ENCODE results near the gene KLHL29. TPM values are rescaled to one million over a fixed set of nuclear protein-coding genes. Genes with fewer than 3 reads are reported as not detected.

KLHL29 gene
- total RNA-seq, 1 donor from 2014 or later: 3.3 TPM

- peaks cover 7% of the 10 kb centered on the region for H3K27me3 Mint-ChIP-seq (ENCODE audit: insufficient read depth)
- intact Hi-C loops (cut with micrococcal nuclease): no loop called here
- no peak overlapping the region for H3K27ac Mint-ChIP-seq
- H3K4me1 Mint-ChIP-seq (ENCODE audit: low read depth): peaks cover 10% of the 10 kb centered on the region
- peaks cover 2% of the 10 kb centered on the region for H3K36me3 Mint-ChIP-seq (ENCODE audit: low read depth)
- no peaks in the 10 kb centered on the region for H3K9me3 Mint-ChIP-seq
- DNase-seq (ENCODE audit: low spot score): no peak
- H3K4me3 Mint-ChIP-seq: no peak overlapping the region
Observed at GRCh38 chr2:23504591-23504990, 119.6 kb downstream of the KLHL29 start.

- no peaks in the 10 kb centered on the region for H3K36me3 Mint-ChIP-seq (ENCODE audit: low read depth)
- intact Hi-C loops (cut with micrococcal nuclease): no loop called here
- H3K4me1 Mint-ChIP-seq (ENCODE audit: low read depth): peaks cover 10% of the 10 kb centered on the region
- no peak overlapping the region for H3K4me3 Mint-ChIP-seq
- no peak for DNase-seq (ENCODE audit: low spot score)
- H3K9me3 Mint-ChIP-seq: no peaks in the 10 kb centered on the region
- H3K27ac Mint-ChIP-seq: no peak overlapping the region
- H3K27me3 Mint-ChIP-seq (ENCODE audit: insufficient read depth): peaks cover 2% of the 10 kb centered on the region
Observed at GRCh38 chr2:23505218-23505983, 120.4 kb downstream of the KLHL29 start.

GRCh38 chr2:23505984-23506380 is 121.0 kb downstream of the KLHL29 start:
- Mint-ChIP-seq H3K27ac (no peak overlapping the region), H3K4me1 (ENCODE audit: low read depth) (peaks cover 10% of the 10 kb centered on the region), H3K27me3 (ENCODE audit: insufficient read depth) (peaks cover 2% of the 10 kb centered on the region), H3K36me3 (ENCODE audit: low read depth) (no peaks in the 10 kb centered on the region), H3K9me3 (no peaks in the 10 kb centered on the region), H3K4me3 (no peak overlapping the region)
- intact Hi-C loops (cut with micrococcal nuclease): no loop called here
- no peak for DNase-seq (ENCODE audit: low spot score)

GRCh38 chr2:23506531-23507266 is 121.7 kb downstream of the KLHL29 start:
- peaks cover 10% of the 10 kb centered on the region for H3K4me1 Mint-ChIP-seq (ENCODE audit: low read depth)
- H3K9me3 Mint-ChIP-seq: no peaks in the 10 kb centered on the region
- no peak for DNase-seq (ENCODE audit: low spot score)
- peaks cover 5% of the 10 kb centered on the region for H3K27me3 Mint-ChIP-seq (ENCODE audit: insufficient read depth)
- H3K4me3 Mint-ChIP-seq: no peak overlapping the region
- no peaks in the 10 kb centered on the region for H3K36me3 Mint-ChIP-seq (ENCODE audit: low read depth)
- H3K27ac Mint-ChIP-seq: no peak overlapping the region
- intact Hi-C loops (cut with micrococcal nuclease): no loop called here

GRCh38 chr2:23507267-23508065 is 122.5 kb downstream of the KLHL29 start:
- no peak overlapping the region for H3K27ac Mint-ChIP-seq
- no peak overlapping the region for H3K4me3 Mint-ChIP-seq
- H3K36me3 Mint-ChIP-seq (ENCODE audit: low read depth): no peaks in the 10 kb centered on the region
- peaks cover 10% of the 10 kb centered on the region for H3K4me1 Mint-ChIP-seq (ENCODE audit: low read depth)
- DNase-seq (ENCODE audit: low spot score): no peak
- intact Hi-C loops (cut with micrococcal nuclease): no loop called here
- H3K27me3 Mint-ChIP-seq (ENCODE audit: insufficient read depth): peaks cover 8% of the 10 kb centered on the region
- no peaks in the 10 kb centered on the region for H3K9me3 Mint-ChIP-seq

GRCh38 chr2:23508066-23508390 is 123.0 kb downstream of the KLHL29 start:
- Mint-ChIP-seq H3K9me3 (no peaks in the 10 kb centered on the region), H3K4me1 (ENCODE audit: low read depth) (peaks cover 10% of the 10 kb centered on the region), H3K27ac (no peak overlapping the region), H3K4me3 (no peak overlapping the region), H3K27me3 (ENCODE audit: insufficient read depth) (peaks cover 8% of the 10 kb centered on the region), H3K36me3 (ENCODE audit: low read depth) (no peaks in the 10 kb centered on the region)
- intact Hi-C loops (cut with micrococcal nuclease): no loop called here
- no peak for DNase-seq (ENCODE audit: low spot score)

- no peaks in the 10 kb centered on the region for H3K36me3 Mint-ChIP-seq (ENCODE audit: low read depth)
- no peak for DNase-seq (ENCODE audit: low spot score)
- intact Hi-C loops (cut with micrococcal nuclease): no loop called here
- H3K9me3 Mint-ChIP-seq: no peaks in the 10 kb centered on the region
- no peak overlapping the region for H3K4me3 Mint-ChIP-seq
- no peak overlapping the region for H3K27ac Mint-ChIP-seq
- peaks cover 12% of the 10 kb centered on the region for H3K27me3 Mint-ChIP-seq (ENCODE audit: insufficient read depth)
- H3K4me1 Mint-ChIP-seq (ENCODE audit: low read depth): peaks cover 10% of the 10 kb centered on the region
Observed at GRCh38 chr2:23509103-23509502, 124.1 kb downstream of the KLHL29 start.

- intact Hi-C loops (cut with micrococcal nuclease): no loop called here
- Mint-ChIP-seq H3K27ac (no peak overlapping the region), H3K36me3 (ENCODE audit: low read depth) (no peaks in the 10 kb centered on the region), H3K4me1 (ENCODE audit: low read depth) (peaks cover 10% of the 10 kb centered on the region), H3K4me3 (no peak overlapping the region), H3K9me3 (no peaks in the 10 kb centered on the region), H3K27me3 (ENCODE audit: insufficient read depth) (peaks cover 16% of the 10 kb centered on the region)
- DNase-seq (ENCODE audit: low spot score): no peak
Observed at GRCh38 chr2:23509596-23510292, 124.8 kb downstream of the KLHL29 start.

GRCh38 chr2:23510471-23510870 is 125.5 kb downstream of the KLHL29 start:
- no peak for DNase-seq (ENCODE audit: low spot score)
- H3K4me3 Mint-ChIP-seq: no peak overlapping the region
- peaks cover 10% of the 10 kb centered on the region for H3K4me1 Mint-ChIP-seq (ENCODE audit: low read depth)
- no peaks in the 10 kb centered on the region for H3K36me3 Mint-ChIP-seq (ENCODE audit: low read depth)
- peaks cover 23% of the 10 kb centered on the region for H3K27me3 Mint-ChIP-seq (ENCODE audit: insufficient read depth)
- H3K9me3 Mint-ChIP-seq: no peaks in the 10 kb centered on the region
- intact Hi-C loops (cut with micrococcal nuclease): no loop called here
- H3K27ac Mint-ChIP-seq: no peak overlapping the region

GRCh38 chr2:23512778-23513177 is 127.8 kb downstream of the KLHL29 start:
- H3K4me1 Mint-ChIP-seq (ENCODE audit: low read depth): no peaks in the 10 kb centered on the region
- intact Hi-C loops (cut with micrococcal nuclease): no loop called here
- no peak for DNase-seq (ENCODE audit: low spot score)
- H3K27me3 Mint-ChIP-seq (ENCODE audit: insufficient read depth): peaks cover 24% of the 10 kb centered on the region
- no peaks in the 10 kb centered on the region for H3K36me3 Mint-ChIP-seq (ENCODE audit: low read depth)
- no peak overlapping the region for H3K27ac Mint-ChIP-seq
- H3K4me3 Mint-ChIP-seq: no peak overlapping the region
- H3K9me3 Mint-ChIP-seq: no peaks in the 10 kb centered on the region

GRCh38 chr2:23513245-23513871 is 128.4 kb downstream of the KLHL29 start:
- Mint-ChIP-seq H3K36me3 (ENCODE audit: low read depth) (no peaks in the 10 kb centered on the region), H3K9me3 (no peaks in the 10 kb centered on the region), H3K4me3 (no peak overlapping the region), H3K4me1 (ENCODE audit: low read depth) (no peaks in the 10 kb centered on the region), H3K27ac (no peak overlapping the region), H3K27me3 (ENCODE audit: insufficient read depth) (peaks cover 24% of the 10 kb centered on the region)
- intact Hi-C loops (cut with micrococcal nuclease): no loop called here
- no peak for DNase-seq (ENCODE audit: low spot score)
